ENCODE measurements around the gene CAPZA1. TPM values are rescaled to one million over a fixed set of nuclear protein-coding genes. Genes with fewer than 3 reads are reported as not detected.
A peak's percentile ranks its signal among the peaks of the same experiment; 100 is the strongest.
"Not testable (repeated sequence)": the region's sequence is repeated elsewhere in the genome, so short reads cannot be mapped to it uniquely, and the experiment has no call there.

The CAPZA1 gene
- total RNA-seq, 1 donor from 2014 or later, result 241 TPM

DNA sequence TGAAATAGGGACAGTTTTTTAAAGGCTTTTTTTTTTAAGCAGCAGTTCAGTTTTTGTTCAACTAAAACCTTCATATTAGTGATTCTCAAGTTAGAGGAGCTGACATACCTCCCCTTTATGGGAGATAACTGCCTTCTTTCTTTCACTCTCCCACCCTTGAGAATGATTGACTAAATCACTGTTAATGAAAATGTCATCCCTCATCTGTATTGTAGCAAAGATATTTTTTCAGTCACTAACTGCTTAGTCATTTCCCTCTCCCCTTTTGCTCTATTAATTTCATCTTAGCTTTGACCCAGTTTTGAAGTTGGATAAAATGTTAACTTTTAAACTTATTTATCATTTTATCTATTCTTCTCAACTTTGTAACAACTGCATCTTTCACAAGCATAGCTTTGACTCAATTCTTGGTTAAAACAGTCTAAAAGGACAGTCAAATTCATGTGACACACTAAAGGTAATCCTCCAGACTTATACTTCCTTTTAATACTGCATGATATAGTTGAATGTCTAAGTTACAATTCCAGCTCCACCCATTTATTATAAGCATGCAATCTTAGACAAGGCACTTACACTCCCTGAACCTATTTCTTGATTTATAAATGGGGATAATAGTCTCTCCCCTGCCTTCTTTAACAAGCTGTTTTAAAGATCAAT lies 17.1 kb downstream of the CAPZA1 start:
- no peaks in the 10 kb centered on the region for H3K9me3 Mint-ChIP-seq
- peaks cover 23% of the 10 kb centered on the region for H3K36me3 Mint-ChIP-seq (ENCODE audit: low read depth)
- DNase-seq, result no peak
- H3K4me1 Mint-ChIP-seq, result peaks cover 41% of the 10 kb centered on the region
- intact Hi-C loops (cut with micrococcal nuclease), result loop anchor here (5.0 kb wide), 1 partner anchor 36 kb away; the partner anchor contains the start of gene MOV10
- H3K4me3 Mint-ChIP-seq, result no peak overlapping the region
- H3K27ac Mint-ChIP-seq, result no peak overlapping the region
- no peaks in the 10 kb centered on the region for H3K27me3 Mint-ChIP-seq

DNA sequence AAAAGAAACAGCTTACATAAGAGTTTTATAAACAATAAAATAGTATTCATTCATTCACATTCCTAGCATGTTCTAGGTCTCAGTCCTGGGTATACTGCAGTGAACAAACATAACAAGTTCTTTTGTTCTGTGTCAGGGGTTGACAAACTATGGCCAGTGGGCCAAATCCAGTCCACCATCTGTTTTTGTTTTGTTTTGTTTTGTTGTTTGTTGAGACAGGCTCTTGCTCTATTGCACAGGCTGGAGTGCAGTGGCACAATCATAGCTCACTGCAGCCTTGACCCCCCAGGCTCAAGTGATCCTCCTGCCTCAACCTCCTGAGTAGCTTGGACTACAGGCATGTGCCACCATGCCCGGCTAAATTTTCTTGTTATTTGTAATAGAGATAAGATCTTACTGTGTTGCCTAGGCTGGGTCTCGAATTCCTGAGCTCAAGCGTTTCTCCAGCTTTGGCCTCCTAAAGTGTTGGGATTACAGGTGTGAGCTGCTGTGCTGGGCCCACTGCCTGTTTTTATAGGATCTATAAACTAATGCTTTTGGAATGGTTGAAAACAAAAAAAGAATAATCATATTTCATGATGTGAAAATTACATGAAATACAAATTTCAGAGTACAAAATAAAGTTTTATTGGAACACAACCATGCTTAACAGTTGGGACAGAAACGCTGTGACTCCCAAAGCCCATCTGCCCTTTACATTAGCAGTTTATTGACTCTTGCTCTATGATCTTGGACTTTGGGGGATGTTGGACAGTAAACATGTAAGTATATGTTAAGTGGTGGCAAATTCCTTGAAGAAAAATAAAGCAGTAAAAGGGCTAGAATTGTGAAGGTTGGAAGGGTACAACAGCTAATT lies 17.9 kb downstream of the CAPZA1 start:
- H3K27ac Mint-ChIP-seq, result no peak overlapping the region
- no peak overlapping the region for H3K4me3 Mint-ChIP-seq
- intact Hi-C loops (cut with micrococcal nuclease), result loop anchor here (5.0 kb wide), 1 partner anchor 35 kb away; the partner anchor contains the start of gene MOV10
- H3K27me3 Mint-ChIP-seq, result no peaks in the 10 kb centered on the region
- no peak for DNase-seq
- peaks cover 38% of the 10 kb centered on the region for H3K4me1 Mint-ChIP-seq
- no peaks in the 10 kb centered on the region for H3K9me3 Mint-ChIP-seq
- H3K36me3 Mint-ChIP-seq (ENCODE audit: low read depth), result peaks cover 23% of the 10 kb centered on the region

DNA sequence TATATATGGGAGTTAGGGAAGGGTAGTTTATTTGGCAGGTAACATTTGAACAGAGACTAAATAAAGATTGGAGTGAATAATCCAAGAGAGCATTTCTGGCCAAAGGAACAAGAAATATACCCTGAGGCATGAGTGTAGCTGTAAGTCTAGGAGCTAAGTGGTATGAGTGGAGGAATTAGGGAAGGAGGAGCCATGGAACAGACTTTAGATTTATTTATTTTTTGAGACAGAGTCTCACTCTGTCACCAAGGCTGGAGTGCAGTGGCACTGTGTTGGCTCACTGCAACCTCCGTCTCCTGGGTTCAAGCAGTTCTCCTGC lies 18.4 kb downstream of the CAPZA1 start:
- H3K27ac Mint-ChIP-seq, result no peak overlapping the region
- H3K4me3 Mint-ChIP-seq, result no peak overlapping the region
- no peaks in the 10 kb centered on the region for H3K27me3 Mint-ChIP-seq
- DNase-seq, result no peak
- H3K4me1 Mint-ChIP-seq, result peaks cover 34% of the 10 kb centered on the region
- intact Hi-C loops (cut with micrococcal nuclease), result loop anchor here (5.0 kb wide), 1 partner anchor 34 kb away; the partner anchor contains the start of gene MOV10
- peaks cover 23% of the 10 kb centered on the region for H3K36me3 Mint-ChIP-seq (ENCODE audit: low read depth)
- H3K9me3 Mint-ChIP-seq, result no peaks in the 10 kb centered on the region

DNA sequence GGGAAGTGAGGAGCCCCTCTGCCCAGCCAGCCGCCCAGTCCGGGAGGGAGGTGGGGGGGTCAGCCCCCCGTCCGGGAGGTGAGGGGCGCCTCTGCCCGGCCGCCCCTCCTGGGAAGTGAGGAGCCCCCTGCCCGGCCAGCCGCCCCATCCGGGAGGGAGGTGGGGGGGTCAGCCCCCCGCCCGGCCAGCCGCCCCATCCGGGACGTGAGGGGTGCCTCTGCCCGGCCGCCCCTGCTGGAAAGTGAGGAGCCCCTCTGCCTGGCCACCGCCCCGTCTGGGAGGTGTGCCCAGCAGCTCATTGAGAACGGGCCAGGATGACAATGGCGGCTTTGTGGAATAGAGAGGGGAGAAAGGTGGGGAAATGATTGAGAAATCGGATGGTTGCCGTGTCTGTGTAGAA lies 20.8 kb downstream of the CAPZA1 start:
- intact Hi-C loops (cut with micrococcal nuclease); H3K4me3 Mint-ChIP-seq; H3K9me3 Mint-ChIP-seq; H3K27ac Mint-ChIP-seq; H3K27me3 Mint-ChIP-seq; DNase-seq: not testable (repeated sequence)
- Mint-ChIP-seq H3K36me3 (ENCODE audit: low read depth) (peaks cover 24% of the 10 kb centered on the region), H3K4me1 (peaks cover 24% of the 10 kb centered on the region)

DNA sequence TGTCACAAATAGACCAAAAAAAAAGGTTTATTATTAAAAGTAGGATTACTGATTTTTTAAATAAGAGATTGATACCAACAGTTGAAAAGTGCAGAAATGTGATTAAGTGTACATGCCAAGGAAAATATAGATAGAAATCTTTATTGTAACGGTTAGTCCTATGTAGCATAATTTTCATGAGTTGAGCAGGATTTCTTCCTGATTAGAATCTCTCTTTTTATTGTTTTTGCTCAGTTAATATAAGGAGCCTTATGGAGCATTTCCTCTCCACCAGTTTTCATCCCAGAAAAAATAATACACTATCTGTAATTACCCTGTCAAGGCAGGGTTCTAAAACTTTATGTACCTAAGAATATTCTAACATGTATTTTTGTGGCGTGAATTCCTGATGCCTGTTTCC lies 23.4 kb downstream of the CAPZA1 start:
- Mint-ChIP-seq H3K4me1 (peaks cover 20% of the 10 kb centered on the region), H3K27ac (no peak overlapping the region), H3K36me3 (ENCODE audit: low read depth) (peaks cover 43% of the 10 kb centered on the region), H3K9me3 (no peaks in the 10 kb centered on the region), H3K4me3 (no peak overlapping the region), H3K27me3 (no peaks in the 10 kb centered on the region)
- intact Hi-C loops (cut with micrococcal nuclease), result no loop called here
- DNase-seq, result no peak

DNA sequence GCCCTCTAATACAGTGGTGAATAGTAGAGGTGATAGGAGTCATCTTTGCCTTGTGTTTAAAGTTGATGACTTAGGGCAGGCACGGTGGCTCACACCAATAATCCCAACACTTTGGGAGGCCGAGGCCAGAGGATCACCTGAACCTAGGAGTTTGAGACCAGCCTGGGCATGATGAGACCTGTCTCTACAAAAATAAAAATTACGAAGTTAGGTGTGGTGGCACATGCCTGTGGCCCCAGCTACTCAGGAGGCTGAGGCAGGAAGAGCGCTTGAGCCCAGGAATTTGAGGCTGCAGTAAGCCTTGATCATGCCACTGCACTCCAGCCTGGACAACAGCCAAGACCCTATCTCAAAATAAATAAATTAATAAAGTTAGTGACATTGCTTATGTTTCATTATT lies 26.6 kb downstream of the CAPZA1 start:
- no peaks in the 10 kb centered on the region for H3K9me3 Mint-ChIP-seq
- no peak overlapping the region for H3K27ac Mint-ChIP-seq
- no peak for DNase-seq
- intact Hi-C loops (cut with micrococcal nuclease), result no loop called here
- H3K4me3 Mint-ChIP-seq, result no peak overlapping the region
- no peaks in the 10 kb centered on the region for H3K27me3 Mint-ChIP-seq
- peaks cover 64% of the 10 kb centered on the region for H3K36me3 Mint-ChIP-seq (ENCODE audit: low read depth)
- peaks cover 20% of the 10 kb centered on the region for H3K4me1 Mint-ChIP-seq

DNA sequence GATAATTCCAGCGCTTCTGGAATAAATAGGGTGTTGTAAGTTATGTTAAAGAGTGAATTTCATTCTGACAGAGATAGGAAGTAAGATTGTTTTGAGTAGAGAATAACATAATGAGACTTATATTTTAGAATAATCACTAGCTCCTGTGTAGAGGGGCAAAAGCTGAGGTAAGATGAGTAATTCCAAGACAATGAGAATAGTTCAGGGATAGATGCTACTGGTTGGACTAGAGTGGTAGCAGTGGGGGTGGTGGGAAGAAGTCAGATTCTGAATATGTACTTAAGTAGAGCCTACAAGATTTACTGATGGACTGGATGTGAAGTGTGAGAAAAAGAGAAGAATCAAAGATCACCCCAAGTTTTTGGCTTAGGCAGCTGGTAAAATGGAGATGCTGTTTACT lies 31.6 kb downstream of the CAPZA1 start:
- peaks cover 8% of the 10 kb centered on the region for H3K4me1 Mint-ChIP-seq
- no peaks in the 10 kb centered on the region for H3K9me3 Mint-ChIP-seq
- H3K36me3 Mint-ChIP-seq (ENCODE audit: low read depth), result peaks cover 56% of the 10 kb centered on the region
- no peak for DNase-seq
- no peak overlapping the region for H3K27ac Mint-ChIP-seq
- intact Hi-C loops (cut with micrococcal nuclease), result no loop called here
- H3K4me3 Mint-ChIP-seq, result no peak overlapping the region
- H3K27me3 Mint-ChIP-seq, result no peaks in the 10 kb centered on the region

DNA sequence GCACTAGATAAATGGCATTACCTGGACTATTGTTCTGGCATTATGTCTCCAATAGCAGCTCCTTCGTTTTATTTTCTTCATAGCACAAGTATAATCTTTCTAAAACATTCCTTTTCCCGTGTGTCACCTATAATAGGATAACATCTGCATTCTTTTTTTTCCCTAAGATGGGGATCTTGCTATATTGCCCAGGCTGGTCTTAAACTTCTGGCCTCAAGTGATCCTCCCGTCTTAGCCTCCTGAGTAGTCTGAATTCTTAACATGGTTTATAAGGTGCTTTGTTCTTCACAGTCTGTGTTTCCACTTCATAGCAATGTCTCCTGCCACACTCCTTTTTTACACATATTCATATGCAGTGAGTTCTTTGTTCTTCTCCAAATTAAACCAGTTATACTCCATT lies 46.2 kb downstream of the CAPZA1 start:
- H3K4me3 Mint-ChIP-seq, result no peak overlapping the region
- H3K36me3 Mint-ChIP-seq (ENCODE audit: low read depth), result peaks cover 77% of the 10 kb centered on the region
- H3K9me3 Mint-ChIP-seq, result no peaks in the 10 kb centered on the region
- no peak overlapping the region for H3K27ac Mint-ChIP-seq
- DNase-seq, result no peak
- peaks cover 19% of the 10 kb centered on the region for H3K4me1 Mint-ChIP-seq
- intact Hi-C loops (cut with micrococcal nuclease), result no loop called here
- H3K27me3 Mint-ChIP-seq, result no peaks in the 10 kb centered on the region

DNA sequence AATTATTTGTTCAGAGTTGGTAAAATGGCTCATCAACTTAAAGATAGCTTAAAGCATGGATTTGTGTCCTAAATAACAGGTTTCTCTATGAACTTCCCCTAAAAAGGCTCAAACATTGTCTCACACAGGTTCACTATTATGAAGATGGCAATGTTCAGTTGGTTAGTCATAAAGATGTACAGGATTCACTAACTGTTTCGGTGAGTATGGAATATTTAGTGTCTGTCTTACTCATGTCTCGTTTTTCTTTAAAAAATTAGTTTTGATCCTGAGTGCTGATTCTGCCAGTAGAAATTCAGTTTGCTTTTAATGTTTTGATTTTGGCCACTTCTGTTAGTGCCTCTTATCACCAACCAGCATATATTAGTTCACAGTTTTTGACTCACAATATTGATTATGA lies 47.3 kb downstream of the CAPZA1 start:
- Mint-ChIP-seq H3K9me3 (no peaks in the 10 kb centered on the region), H3K4me3 (no peak overlapping the region), H3K36me3 (ENCODE audit: low read depth) (peaks cover 75% of the 10 kb centered on the region), H3K27me3 (no peaks in the 10 kb centered on the region), H3K27ac (peak overlapping the region; percentile 65), H3K4me1 (peaks cover 19% of the 10 kb centered on the region)
- intact Hi-C loops (cut with micrococcal nuclease), result no loop called here
- DNase-seq, result no peak

DNA sequence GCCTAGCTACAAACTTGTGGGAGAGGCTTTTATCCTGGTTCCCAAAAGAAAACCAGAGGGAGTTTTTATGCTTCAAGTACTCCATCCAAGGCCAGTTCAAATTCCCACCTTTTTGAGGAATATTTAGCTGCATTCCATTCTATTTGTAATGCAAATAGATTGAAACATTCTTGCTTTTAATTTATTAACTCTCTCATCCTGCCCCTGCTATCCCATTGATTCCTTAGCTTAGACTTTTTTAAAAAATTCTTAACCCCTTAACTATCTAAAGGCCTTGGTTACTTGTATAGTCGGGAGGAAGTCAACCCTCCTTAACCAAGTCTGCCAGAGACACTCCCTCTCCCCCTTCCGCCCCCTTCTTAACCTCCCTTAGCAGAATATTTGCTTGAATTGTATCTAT lies 52.4 kb downstream of the CAPZA1 start:
- H3K27ac Mint-ChIP-seq, result no peak overlapping the region
- H3K36me3 Mint-ChIP-seq (ENCODE audit: low read depth), result peaks cover 60% of the 10 kb centered on the region
- no peaks in the 10 kb centered on the region for H3K9me3 Mint-ChIP-seq
- DNase-seq, result no peak
- H3K4me3 Mint-ChIP-seq, result no peak overlapping the region
- H3K4me1 Mint-ChIP-seq, result peaks cover 45% of the 10 kb centered on the region
- H3K27me3 Mint-ChIP-seq, result no peaks in the 10 kb centered on the region
- intact Hi-C loops (cut with micrococcal nuclease), result loop anchor here (5.0 kb wide), 1 partner anchor 35 kb away; no protein-coding TSS in a partner anchor

DNA sequence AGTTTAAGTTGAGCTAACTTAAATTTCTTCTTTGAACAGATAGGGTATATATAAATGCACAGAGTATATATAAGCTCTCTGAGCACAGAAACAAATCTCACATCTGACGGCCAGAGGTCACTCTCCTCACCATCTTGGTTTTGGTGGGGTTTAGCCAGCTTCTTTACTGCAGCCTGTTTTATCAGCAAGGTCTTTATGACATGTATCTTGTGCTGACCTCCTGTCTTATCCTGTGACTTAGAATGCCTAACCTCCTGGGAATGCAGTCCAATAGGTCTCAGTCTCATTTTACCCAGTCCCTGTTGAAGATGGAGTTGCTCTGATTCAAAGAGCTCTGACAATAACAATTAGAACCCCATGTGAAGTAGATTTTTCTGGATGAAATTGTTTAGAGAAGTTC lies 53.2 kb downstream of the CAPZA1 start:
- intact Hi-C loops (cut with micrococcal nuclease), result loop anchor here (5.0 kb wide), 1 partner anchor 36 kb away; no protein-coding TSS in a partner anchor
- H3K36me3 Mint-ChIP-seq (ENCODE audit: low read depth), result peaks cover 52% of the 10 kb centered on the region
- H3K4me3 Mint-ChIP-seq, result no peak overlapping the region
- H3K27ac Mint-ChIP-seq, result no peak overlapping the region
- DNase-seq, result no peak
- peaks cover 42% of the 10 kb centered on the region for H3K4me1 Mint-ChIP-seq
- H3K27me3 Mint-ChIP-seq, result no peaks in the 10 kb centered on the region
- no peaks in the 10 kb centered on the region for H3K9me3 Mint-ChIP-seq

DNA sequence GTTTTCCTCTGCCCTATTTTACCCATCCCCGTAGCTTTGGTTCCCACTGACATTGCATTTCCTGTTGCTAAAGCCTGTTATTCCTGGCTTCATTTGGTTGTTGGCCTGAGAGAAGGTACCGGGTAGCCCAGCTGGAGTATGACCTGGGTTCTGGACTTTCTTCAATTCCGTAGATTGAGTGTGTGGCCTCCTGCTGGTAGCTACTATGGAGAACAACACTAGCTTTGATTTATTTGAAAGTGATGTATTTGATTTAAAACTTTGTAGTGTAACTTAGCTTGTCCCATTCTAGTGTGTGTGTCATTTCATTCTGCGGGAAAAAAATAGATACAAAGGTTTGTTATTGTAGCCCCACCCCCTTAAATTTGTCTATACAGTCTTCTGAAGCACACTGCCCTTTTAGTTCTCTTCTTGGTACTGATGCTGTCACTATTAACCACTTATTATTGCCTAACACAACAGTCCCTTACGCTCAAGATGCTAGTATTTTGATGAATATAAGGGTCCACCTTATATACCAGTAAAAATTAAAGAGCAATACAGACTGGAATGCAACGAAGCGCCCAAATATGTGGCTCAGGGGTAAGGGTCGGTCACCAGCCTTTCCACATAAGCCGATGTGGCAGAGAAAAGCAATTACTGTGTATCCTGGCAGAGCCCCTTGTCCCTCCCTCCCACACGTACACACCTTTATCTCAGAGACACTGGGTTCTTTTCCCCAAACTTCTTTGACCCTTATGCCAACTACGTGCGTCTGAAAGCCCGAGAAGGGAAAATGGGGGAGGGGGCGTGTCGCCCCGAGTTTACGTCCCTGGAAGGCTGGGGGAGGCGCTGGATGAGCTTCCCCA lies 54.2 kb downstream of the CAPZA1 start:
- Mint-ChIP-seq H3K4me3 (peak overlapping the region; percentile 97), H3K27me3 (no peaks in the 10 kb centered on the region), H3K36me3 (ENCODE audit: low read depth) (peaks cover 47% of the 10 kb centered on the region), H3K4me1 (peaks cover 41% of the 10 kb centered on the region), H3K9me3 (no peaks in the 10 kb centered on the region), H3K27ac (peak overlapping the region; percentile 98)
- no peak for DNase-seq
- intact Hi-C loops (cut with micrococcal nuclease), result loop anchor here (1.0 to 5.0 kb wide), 4 partner anchors 31 to 55 kb away; partner anchors contain the start of genes CAPZA1, PPM1J and ST7L

DNA sequence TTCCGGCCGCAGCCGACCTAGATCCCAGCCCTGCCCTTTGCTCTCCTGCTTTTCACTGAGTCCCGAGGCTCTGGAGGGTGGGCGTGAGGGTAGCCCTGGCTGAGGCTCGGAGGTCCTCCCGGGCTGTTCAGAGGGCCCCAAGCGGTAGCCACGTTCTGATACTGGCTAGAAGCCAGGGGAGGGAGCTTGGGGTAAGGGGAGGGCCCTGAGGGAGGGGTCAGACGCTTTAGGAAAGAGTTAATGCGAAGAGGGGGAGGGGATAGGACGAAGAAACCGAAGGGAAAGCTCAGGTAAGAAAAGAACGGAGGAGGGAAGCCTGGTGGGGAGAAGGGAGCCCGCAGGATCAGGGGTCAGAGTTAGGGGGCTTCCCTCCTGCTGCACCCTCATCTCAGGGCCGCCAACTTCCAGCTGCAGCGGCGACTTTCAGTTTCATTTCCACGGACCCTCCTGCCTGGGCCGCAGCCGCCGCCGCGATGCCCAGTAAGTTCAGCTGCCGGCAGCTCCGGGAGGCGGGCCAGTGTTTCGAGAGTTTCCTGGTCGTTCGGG lies 54.9 kb downstream of the CAPZA1 start, which contains the start of gene MOV10:
MOV10 (plus strand) TSS at position 220 of the 546 bp plus-strand sequence; CDS start at position 474, 254 bp downstream.
- peaks cover 38% of the 10 kb centered on the region for H3K4me1 Mint-ChIP-seq
- H3K36me3 Mint-ChIP-seq (ENCODE audit: low read depth), result peaks cover 43% of the 10 kb centered on the region

More for the DNA sequence above, 54.9 kb downstream of the CAPZA1 start, which contains the start of gene MOV10:
- peak within 1 kb of the TSS; percentile 98 for H3K27ac Mint-ChIP-seq
- intact Hi-C loops (cut with micrococcal nuclease), result loop anchor here (1.0 to 5.0 kb wide), 4 partner anchors 31 to 55 kb away; partner anchors contain the start of genes CAPZA1, PPM1J and ST7L
- no peaks in the 10 kb centered on the region for H3K27me3 Mint-ChIP-seq
- peak within 1 kb of the TSS; percentile 97 for H3K4me3 Mint-ChIP-seq
- H3K9me3 Mint-ChIP-seq, result no peaks in the 10 kb centered on the region
- peak; percentile 91 for DNase-seq

Data from activated CD4-positive, alpha-beta T cell treated with anti-CD3 and anti-CD28 coated beads, Interleukin-2, amount 10 ng/mL, durations not matched to agents 24 days and 14 days (primary cell).